ENCODE results near the gene PNPLA2.

Gene PNPLA2

GRCh38 chr11:813072-813455 lies 5.7 kb upstream of the PNPLA2 start:
- in situ Hi-C loops (cut with MboI; ENCODE audit: low sequenced_read_pairs, unreplicated experiment), result no loop called here
- DNase-seq (ENCODE audit: low spot score), result no peak
- no peak for TF ChIP-seq CTCF (IDR thresholded peaks at IDR 0.05; ENCODE audit: borderline replicate concordance, control extremely low read depth, extremely low read depth, insufficient read depth, missing control alignments)

- TF ChIP-seq CTCF (IDR thresholded peaks at IDR 0.05; ENCODE audit: borderline replicate concordance, control extremely low read depth, extremely low read depth, insufficient read depth, missing control alignments), result no peak
- in situ Hi-C loops (cut with MboI; ENCODE audit: low sequenced_read_pairs, unreplicated experiment), result no loop called here
- no peak for DNase-seq (ENCODE audit: low spot score)
Measured at GRCh38 chr11:813456-814096, 5.1 kb upstream of the PNPLA2 start.

GRCh38 chr11:815675-816432 lies 2.9 kb upstream of the PNPLA2 start:
- in situ Hi-C loops (cut with MboI; ENCODE audit: low sequenced_read_pairs, unreplicated experiment), result no loop called here
- DNase-seq (ENCODE audit: low spot score), result no peak
- no peak for TF ChIP-seq CTCF (IDR thresholded peaks at IDR 0.05; ENCODE audit: borderline replicate concordance, control extremely low read depth, extremely low read depth, insufficient read depth, missing control alignments)

GRCh38 chr11:816433-816779 lies 2.3 kb upstream of the PNPLA2 start:
- TF ChIP-seq CTCF (IDR thresholded peaks at IDR 0.05; ENCODE audit: borderline replicate concordance, control extremely low read depth, extremely low read depth, insufficient read depth, missing control alignments), result no peak
- no peak for DNase-seq (ENCODE audit: low spot score)
- in situ Hi-C loops (cut with MboI; ENCODE audit: low sequenced_read_pairs, unreplicated experiment), result no loop called here

- no peak for TF ChIP-seq CTCF (IDR thresholded peaks at IDR 0.05; ENCODE audit: borderline replicate concordance, control extremely low read depth, extremely low read depth, insufficient read depth, missing control alignments)
- peak; percentile 96 for DNase-seq (ENCODE audit: low spot score)
- in situ Hi-C loops (cut with MboI; ENCODE audit: low sequenced_read_pairs, unreplicated experiment), result no loop called here
Measured at GRCh38 chr11:819129-819931, 616 bp downstream of the PNPLA2 start.

- TF ChIP-seq CTCF (IDR thresholded peaks at IDR 0.05; ENCODE audit: borderline replicate concordance, control extremely low read depth, extremely low read depth, insufficient read depth, missing control alignments), result no peak
- in situ Hi-C loops (cut with MboI; ENCODE audit: low sequenced_read_pairs, unreplicated experiment), result no loop called here
- peak; percentile 90 for DNase-seq (ENCODE audit: low spot score)
Measured at GRCh38 chr11:819943-820649, 1.4 kb downstream of the PNPLA2 start.

Data from GM13976 (cell line).